Activated CD8-positive, alpha-beta T cell treated with anti-CD3 and anti-CD28 coated beads, Interleukin-2, amount 10 ng/mL, durations not matched to agents 7 days and 5 days (primary cell): ENCODE results near the gene SERPINB7. TPM values are rescaled to one million over a fixed set of nuclear protein-coding genes. Genes with fewer than 3 reads are reported as not detected.
A peak's percentile ranks its signal among the peaks of the same experiment; 100 is the strongest.
"Not testable (repeated sequence)": the region's sequence is repeated elsewhere in the genome, so short reads cannot be mapped to it uniquely, and the experiment has no call there.

Experiments used
- ATAC-seq: fragments of 150-1000 bp; cut with Tn5 transposase; one replicate; pipeline ENCODE4 v1.10.0; 2021; ENCODE audit warnings: moderate library complexity
- CTCF ChIA-PET: fragments of 350-600 bp; sonication (Branson Sonifier 250); formaldehyde crosslinking; loops from one replicate; lab custom pipeline; 2021; ENCODE audit warnings: antibody characterized with exemption; lab: Charles Lee
- POLR2A ChIA-PET: fragments of 350-600 bp; sonication (Branson Sonifier 250); formaldehyde crosslinking; loops from one replicate; lab custom pipeline; 2021; ENCODE audit warnings: antibody characterized with exemption; lab: Charles Lee
- DNase-seq: peaks from one replicate; pipeline ENCODE4 v3.0.0-alpha.2; 2020
- H3K27ac Mint-ChIP-seq: one replicate; pipeline ENCODE4 v1.8.0; 2021; ENCODE audit warnings: mild to moderate bottlenecking, mixed read lengths
- H3K27me3 Mint-ChIP-seq: one replicate; pipeline ENCODE4 v1.8.0; 2021; ENCODE audit warnings: low read depth, mixed read lengths
- H3K36me3 Mint-ChIP-seq: one replicate; pipeline ENCODE4 v1.8.0; 2021; ENCODE audit warnings: low read depth, mixed read lengths
- H3K4me1 Mint-ChIP-seq: one replicate; pipeline ENCODE4 v1.8.0; 2021; ENCODE audit warnings: low read depth, mixed read lengths
- H3K4me3 Mint-ChIP-seq: one replicate; pipeline ENCODE4 v1.8.0; 2021; ENCODE audit warnings: mild to moderate bottlenecking, mixed read lengths
- H3K9me3 Mint-ChIP-seq: one replicate; pipeline ENCODE4 v1.8.0; 2022; ENCODE audit warnings: mixed read lengths; ENCODE audit not compliant: insufficient read depth
- total RNA-seq, 2 experiments: library from RNA; stranded (reverse); gene quantifications; one replicate each; pipeline ENCODE4 v1.2.3, GENCODE V29; 2021

Gene SERPINB7
- total RNA-seq, 2 experiments from 2014 or later = not detected

- no peak overlapping the region for H3K4me3 Mint-ChIP-seq
- ATAC-seq (no peak), DNase-seq (no peak)
- H3K4me1 Mint-ChIP-seq = no peaks in the 10 kb centered on the region
- POLR2A ChIA-PET = no interaction called here
- no peaks in the 10 kb centered on the region for H3K27me3 Mint-ChIP-seq
- CTCF ChIA-PET = no interaction called here
- no peaks in the 10 kb centered on the region for H3K36me3 Mint-ChIP-seq
- no peak overlapping the region for H3K27ac Mint-ChIP-seq
- H3K9me3 Mint-ChIP-seq = peaks cover 13% of the 10 kb centered on the region
Observed at GRCh38 chr18:63758615-63759240, 16.5 kb upstream of the SERPINB7 start.

GRCh38 chr18:63759786-63760185 is 15.4 kb upstream of the SERPINB7 start:
- H3K4me3 Mint-ChIP-seq, H3K27ac Mint-ChIP-seq, H3K4me1 Mint-ChIP-seq, H3K27me3 Mint-ChIP-seq, CTCF ChIA-PET, H3K36me3 Mint-ChIP-seq, ATAC-seq, DNase-seq: not testable (repeated sequence)
- peaks cover 13% of the 10 kb centered on the region for H3K9me3 Mint-ChIP-seq
- POLR2A ChIA-PET = interaction anchor here (0.6 kb wide), 1 partner anchor 144 kb away, joined by 3 read pairs; no protein-coding TSS in a partner anchor

- DNase-seq = no peak
- no peaks in the 10 kb centered on the region for H3K4me1 Mint-ChIP-seq
- peaks cover 13% of the 10 kb centered on the region for H3K9me3 Mint-ChIP-seq
- no peak overlapping the region for H3K27ac Mint-ChIP-seq
- H3K4me3 Mint-ChIP-seq = no peak overlapping the region
- CTCF ChIA-PET = no interaction called here
- peaks cover 2% of the 10 kb centered on the region for H3K27me3 Mint-ChIP-seq
- ATAC-seq = no peak
- no peaks in the 10 kb centered on the region for H3K36me3 Mint-ChIP-seq
- POLR2A ChIA-PET = no interaction called here
Observed at GRCh38 chr18:63762518-63762917, 12.7 kb upstream of the SERPINB7 start.

GRCh38 chr18:63763831-63764600 is 11.2 kb upstream of the SERPINB7 start:
- Mint-ChIP-seq H3K9me3 (peaks cover 12% of the 10 kb centered on the region), H3K4me3 (no peak overlapping the region), H3K36me3 (no peaks in the 10 kb centered on the region), H3K4me1 (no peaks in the 10 kb centered on the region), H3K27ac (no peak overlapping the region), H3K27me3 (peaks cover 4% of the 10 kb centered on the region)
- no peak for DNase-seq
- no peak for ATAC-seq
- POLR2A ChIA-PET = no interaction called here
- CTCF ChIA-PET = no interaction called here

GRCh38 chr18:63765837-63766236 is 9.4 kb upstream of the SERPINB7 start:
- H3K27ac Mint-ChIP-seq = no peak overlapping the region
- H3K4me1 Mint-ChIP-seq = no peaks in the 10 kb centered on the region
- no peaks in the 10 kb centered on the region for H3K36me3 Mint-ChIP-seq
- ATAC-seq (no peak), DNase-seq (no peak)
- no peaks in the 10 kb centered on the region for H3K9me3 Mint-ChIP-seq
- H3K27me3 Mint-ChIP-seq = peaks cover 4% of the 10 kb centered on the region
- POLR2A ChIA-PET = no interaction called here
- H3K4me3 Mint-ChIP-seq = no peak overlapping the region
- CTCF ChIA-PET = no interaction called here

- Mint-ChIP-seq H3K27ac (no peak overlapping the region), H3K9me3 (no peaks in the 10 kb centered on the region), H3K4me3 (no peak overlapping the region), H3K27me3 (peaks cover 7% of the 10 kb centered on the region), H3K4me1 (no peaks in the 10 kb centered on the region), H3K36me3 (no peaks in the 10 kb centered on the region)
- ChIA-PET POLR2A (no interaction called here), CTCF (no interaction called here)
- ATAC-seq (no peak), DNase-seq (no peak)
Observed at GRCh38 chr18:63773551-63773950, 1.7 kb upstream of the SERPINB7 start.

- DNase-seq (no peak), ATAC-seq (no peak)
- POLR2A ChIA-PET = no interaction called here
- H3K27me3 Mint-ChIP-seq = peaks cover 5% of the 10 kb centered on the region
- no peak overlapping the region for H3K27ac Mint-ChIP-seq
- no peaks in the 10 kb centered on the region for H3K9me3 Mint-ChIP-seq
- H3K4me1 Mint-ChIP-seq = no peaks in the 10 kb centered on the region
- no peak overlapping the region for H3K4me3 Mint-ChIP-seq
- no peaks in the 10 kb centered on the region for H3K36me3 Mint-ChIP-seq
- CTCF ChIA-PET = no interaction called here
Observed at GRCh38 chr18:63774511-63774910, 707 bp upstream of the SERPINB7 start.

- POLR2A ChIA-PET = no interaction called here
- no peaks in the 10 kb centered on the region for H3K4me1 Mint-ChIP-seq
- H3K27ac Mint-ChIP-seq = no peak overlapping the region
- ATAC-seq (no peak), DNase-seq (no peak)
- H3K4me3 Mint-ChIP-seq = no peak overlapping the region
- no peaks in the 10 kb centered on the region for H3K36me3 Mint-ChIP-seq
- H3K9me3 Mint-ChIP-seq = no peaks in the 10 kb centered on the region
- peaks cover 5% of the 10 kb centered on the region for H3K27me3 Mint-ChIP-seq
- CTCF ChIA-PET = interaction anchor here (1.6 kb wide), 1 partner anchor 261 kb away, joined by 5 read pairs; no protein-coding TSS in a partner anchor
Observed at GRCh38 chr18:63779386-63779785, 4.2 kb downstream of the SERPINB7 start.

GRCh38 chr18:63783394-63783793 is 8.2 kb downstream of the SERPINB7 start:
- CTCF ChIA-PET = no interaction called here
- POLR2A ChIA-PET = no interaction called here
- no peak for ATAC-seq
- Mint-ChIP-seq H3K9me3 (no peaks in the 10 kb centered on the region), H3K27me3 (no peaks in the 10 kb centered on the region), H3K36me3 (no peaks in the 10 kb centered on the region), H3K4me1 (peaks cover 2% of the 10 kb centered on the region), H3K4me3 (no peak overlapping the region), H3K27ac (no peak overlapping the region)
- DNase-seq = no peak

GRCh38 chr18:63784787-63785452 is 9.7 kb downstream of the SERPINB7 start:
- CTCF ChIA-PET = no interaction called here
- no peak overlapping the region for H3K4me3 Mint-ChIP-seq
- H3K4me1 Mint-ChIP-seq = peaks cover 6% of the 10 kb centered on the region
- no peak overlapping the region for H3K27ac Mint-ChIP-seq
- no peaks in the 10 kb centered on the region for H3K36me3 Mint-ChIP-seq
- no peaks in the 10 kb centered on the region for H3K9me3 Mint-ChIP-seq
- no peak for DNase-seq
- POLR2A ChIA-PET = no interaction called here
- no peaks in the 10 kb centered on the region for H3K27me3 Mint-ChIP-seq
- no peak for ATAC-seq

- no peak overlapping the region for H3K4me3 Mint-ChIP-seq
- no peaks in the 10 kb centered on the region for H3K9me3 Mint-ChIP-seq
- no peak overlapping the region for H3K27ac Mint-ChIP-seq
- CTCF ChIA-PET = no interaction called here
- no peak for ATAC-seq
- POLR2A ChIA-PET = no interaction called here
- H3K4me1 Mint-ChIP-seq = peaks cover 6% of the 10 kb centered on the region
- no peak for DNase-seq
- H3K36me3 Mint-ChIP-seq = no peaks in the 10 kb centered on the region
- H3K27me3 Mint-ChIP-seq = no peaks in the 10 kb centered on the region
Observed at GRCh38 chr18:63787673-63788072, 12.5 kb downstream of the SERPINB7 start.

- no peaks in the 10 kb centered on the region for H3K36me3 Mint-ChIP-seq
- H3K4me1 Mint-ChIP-seq = peaks cover 6% of the 10 kb centered on the region
- H3K27me3 Mint-ChIP-seq = no peaks in the 10 kb centered on the region
- peak; percentile 83 for ATAC-seq
- H3K27ac Mint-ChIP-seq = no peak overlapping the region
- CTCF ChIA-PET = no interaction called here
- DNase-seq = peak; percentile 56
- no peak overlapping the region for H3K4me3 Mint-ChIP-seq
- POLR2A ChIA-PET = no interaction called here
- no peaks in the 10 kb centered on the region for H3K9me3 Mint-ChIP-seq
Observed at GRCh38 chr18:63788447-63789096, 13.4 kb downstream of the SERPINB7 start.
